ENCODE results near the gene RPS6KB1.

GRCh38 chr17:59848778-59849177, 44.1 kb upstream of the RPS6KB1 start:
- TF ChIP-seq CTCF (IDR thresholded peaks at IDR 0.05) = no peak
- no peak for TF ChIP-seq EZH2 (IDR thresholded peaks at IDR 0.05; ENCODE audit: borderline replicate concordance, insufficient read depth, low read depth, low read length, poor library complexity, severe bottlenecking)

Data from B cell (primary cell).